Hepatocyte (in vitro differentiated cells): ENCODE data around the gene HNRNPH1. TPM values are rescaled to one million over a fixed set of nuclear protein-coding genes. Genes with fewer than 3 reads are reported as not detected.

Source experiments
- DNase-seq: peaks from one replicate; pipeline ENCODE4 v3.0.0-alpha.2; 2016; ENCODE audit warnings: low spot score
- H2AFZ ChIP-seq: fragments of 200-600 bp; sonication (generic); 2 replicates; pipeline ENCODE4 v1.6.0; 2016; ENCODE audit warnings: antibody characterized with exemption, mild to moderate bottlenecking
- H3K27ac ChIP-seq: fragments of 200-600 bp; sonication (generic); 2 replicates; pipeline ENCODE4 v1.5.1; 2016; ENCODE audit warnings: mild to moderate bottlenecking
- H3K27me3 ChIP-seq: fragments of 200-600 bp; sonication (generic); 2 replicates; pipeline ENCODE4 v1.6.1; 2016
- H3K36me3 ChIP-seq: fragments of 200-600 bp; sonication (generic); replicated peaks from 2 replicates; pipeline ENCODE4 v1.5.1; 2016; ENCODE audit warnings: low read depth; ENCODE audit not compliant: insufficient read depth
- H3K4me1 ChIP-seq: fragments of 200-600 bp; sonication (generic); 2 replicates; pipeline ENCODE4 v1.5.1; 2016; ENCODE audit warnings: mild to moderate bottlenecking, moderate library complexity; ENCODE audit not compliant: insufficient read depth
- H3K4me2 ChIP-seq: fragments of 200-600 bp; sonication (generic); 2 replicates; pipeline ENCODE4 v1.6.0; 2016
- H3K4me3 ChIP-seq: fragments of 200-600 bp; sonication (generic); 2 replicates; pipeline ENCODE4 v1.5.1; 2016; ENCODE audit warnings: mild to moderate bottlenecking
- H3K79me2 ChIP-seq: fragments of 200-600 bp; sonication (generic); 2 replicates; pipeline ENCODE4 v1.6.0; 2017; ENCODE audit warnings: mild to moderate bottlenecking
- H3K9me2 ChIP-seq: fragments of 200-600 bp; sonication (generic); replicated peaks from 2 replicates; pipeline ENCODE4 v1.6.0; 2017; ENCODE audit warnings: mild to moderate bottlenecking; ENCODE audit not compliant: insufficient read depth
- H3K9me3 ChIP-seq: fragments of 200-600 bp; sonication (generic); 2 replicates; pipeline ENCODE4 v1.5.1; 2016; ENCODE audit warnings: low read depth, mild to moderate bottlenecking
- H4K20me1 ChIP-seq: fragments of 200-600 bp; sonication (generic); 2 replicates; pipeline ENCODE4 v1.6.0; 2016; ENCODE audit warnings: mild to moderate bottlenecking; ENCODE audit not compliant: insufficient read depth, poor library complexity, severe bottlenecking
- EZH2 ChIP-seq: fragments of 200-600 bp; sonication (generic); IDR thresholded peaks from 2 replicates; pipeline ENCODE4 v1.6.1; 2016; ENCODE audit warnings: antibody characterized with exemption, mild to moderate bottlenecking, borderline replicate concordance
- EZH2phosphoT487 ChIP-seq: fragments of 200-600 bp; sonication (generic); IDR thresholded peaks from one replicate; pipeline ENCODE4 v1.6.1; 2018; ENCODE audit warnings: antibody characterized with exemption, mild to moderate bottlenecking, low read depth, moderate library complexity; ENCODE audit not compliant: unreplicated experiment, severe bottlenecking
- WGBS: methylation state at CpG from one replicate; pipeline ENCODE4 v1.1.6; 2016; ENCODE audit warnings: low lambda C conversion rate; ENCODE audit errors: missing lambda C conversion rate; 5-methylcytosine and 5-hydroxymethylcytosine counted together
- polyA plus RNA-seq: library from polyadenylated mRNA; unstranded; fragments of >200 nt; fragmentation: Nextera tagmentation; extraction: Ambion mirVana; gene quantifications from 2 replicates; pipeline ENCODE4 v1.2.1, GENCODE V29; 2016
- total RNA-seq: library from RNA; depleted of rRNA; stranded (reverse); fragments of >200 nt; gene quantifications from 2 replicates; pipeline ENCODE4 v1.2.3, GENCODE V29; 2014
- TF ChIP-seq, protein P1 (sequence below): fragments of 200-600 bp; sonication (generic); IDR thresholded peaks from 2 replicates; pipeline ENCODE4 v1.5.1; 2016; ENCODE audit warnings: antibody characterized with exemption, mild to moderate bottlenecking; ENCODE audit not compliant: poor library complexity

HNRNPH1 gene
- total and polyA plus RNA-seq, 2 experiments from 2014 or later: 99.9 to 485 TPM

DNA sequence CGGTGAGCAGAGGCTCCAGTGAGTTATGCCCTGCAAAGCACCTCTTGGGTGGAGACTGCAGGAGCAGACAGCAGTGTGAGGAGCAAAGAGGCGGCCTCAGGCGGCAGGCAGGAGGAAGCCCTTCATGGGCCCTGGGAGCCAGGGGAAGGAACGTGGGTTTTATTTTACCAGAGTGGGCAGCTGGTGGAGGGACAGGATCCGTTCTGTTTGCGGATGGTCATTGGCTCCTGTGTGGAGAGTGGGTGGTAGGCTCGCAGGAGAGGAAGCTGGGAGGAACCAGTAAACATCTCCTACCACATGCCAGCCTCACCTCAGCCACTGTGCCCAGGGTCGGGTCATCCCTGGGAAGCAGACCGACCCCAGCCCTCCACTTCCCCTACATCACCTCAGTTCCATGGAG, 24.4 kb downstream of the HNRNPH1 start:
- TF ChIP-seq, protein P1, sequence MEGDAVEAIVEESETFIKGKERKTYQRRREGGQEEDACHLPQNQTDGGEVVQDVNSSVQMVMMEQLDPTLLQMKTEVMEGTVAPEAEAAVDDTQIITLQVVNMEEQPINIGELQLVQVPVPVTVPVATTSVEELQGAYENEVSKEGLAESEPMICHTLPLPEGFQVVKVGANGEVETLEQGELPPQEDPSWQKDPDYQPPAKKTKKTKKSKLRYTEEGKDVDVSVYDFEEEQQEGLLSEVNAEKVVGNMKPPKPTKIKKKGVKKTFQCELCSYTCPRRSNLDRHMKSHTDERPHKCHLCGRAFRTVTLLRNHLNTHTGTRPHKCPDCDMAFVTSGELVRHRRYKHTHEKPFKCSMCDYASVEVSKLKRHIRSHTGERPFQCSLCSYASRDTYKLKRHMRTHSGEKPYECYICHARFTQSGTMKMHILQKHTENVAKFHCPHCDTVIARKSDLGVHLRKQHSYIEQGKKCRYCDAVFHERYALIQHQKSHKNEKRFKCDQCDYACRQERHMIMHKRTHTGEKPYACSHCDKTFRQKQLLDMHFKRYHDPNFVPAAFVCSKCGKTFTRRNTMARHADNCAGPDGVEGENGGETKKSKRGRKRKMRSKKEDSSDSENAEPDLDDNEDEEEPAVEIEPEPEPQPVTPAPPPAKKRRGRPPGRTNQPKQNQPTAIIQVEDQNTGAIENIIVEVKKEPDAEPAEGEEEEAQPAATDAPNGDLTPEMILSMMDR: no peak
- TF ChIP-seq EZH2phosphoT487 (no peak), EZH2 (no peak)
- H3K36me3 ChIP-seq: no peaks in the 10 kb centered on the region

DNA sequence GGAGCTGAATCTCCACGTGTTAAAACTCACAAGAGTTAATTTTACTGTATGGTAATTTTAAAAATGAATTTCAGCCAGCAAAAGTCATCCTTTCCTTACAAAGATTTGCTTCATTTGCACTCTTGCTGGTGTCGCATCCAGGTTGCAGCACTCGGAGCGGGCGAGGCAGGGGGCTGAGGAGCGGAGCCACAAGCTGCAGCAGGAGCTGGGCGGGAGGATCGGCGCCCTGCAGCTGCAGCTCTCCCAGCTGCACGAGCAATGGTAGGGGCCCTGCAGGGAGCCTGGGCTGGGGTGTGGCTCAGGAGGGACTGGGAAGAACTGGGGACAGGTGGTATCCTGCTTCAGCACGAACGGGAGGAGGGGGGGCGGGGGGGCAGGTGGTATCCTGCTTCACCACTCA, 27.1 kb downstream of the HNRNPH1 start:
- H3K4me3 ChIP-seq: no peak overlapping the region
- no peak overlapping the region for H2AFZ ChIP-seq
- H3K9me2 ChIP-seq: no peaks in the 10 kb centered on the region
- H3K9me3 ChIP-seq: no peaks in the 10 kb centered on the region
- no peak overlapping the region for H3K27ac ChIP-seq
- H3K4me1 ChIP-seq: no peaks in the 10 kb centered on the region
- no peaks in the 10 kb centered on the region for H4K20me1 ChIP-seq
- H3K27me3 ChIP-seq: no peaks in the 10 kb centered on the region
- no peaks in the 10 kb centered on the region for H3K36me3 ChIP-seq
- no peaks in the 10 kb centered on the region for H3K79me2 ChIP-seq
- TF ChIP-seq EZH2: no peak
- no peak overlapping the region for H3K4me2 ChIP-seq
- WGBS: 93% methylated on average over 12 of the region's 13 CpGs
- DNase-seq: no peak

More for the DNA sequence above, 24.4 kb downstream of the HNRNPH1 start:
- H3K27ac ChIP-seq: no peak overlapping the region
- H2AFZ ChIP-seq: no peak overlapping the region
- H3K9me3 ChIP-seq: no peaks in the 10 kb centered on the region
- no peak for DNase-seq
- H3K9me2 ChIP-seq: no peaks in the 10 kb centered on the region
- no peak overlapping the region for H3K4me2 ChIP-seq
- no peaks in the 10 kb centered on the region for H4K20me1 ChIP-seq
- no peak overlapping the region for H3K4me3 ChIP-seq
- H3K4me1 ChIP-seq: no peaks in the 10 kb centered on the region
- WGBS: 95% methylated on average over 8 of the region's 9 CpGs
- H3K27me3 ChIP-seq: no peaks in the 10 kb centered on the region
- H3K79me2 ChIP-seq: no peaks in the 10 kb centered on the region

DNA sequence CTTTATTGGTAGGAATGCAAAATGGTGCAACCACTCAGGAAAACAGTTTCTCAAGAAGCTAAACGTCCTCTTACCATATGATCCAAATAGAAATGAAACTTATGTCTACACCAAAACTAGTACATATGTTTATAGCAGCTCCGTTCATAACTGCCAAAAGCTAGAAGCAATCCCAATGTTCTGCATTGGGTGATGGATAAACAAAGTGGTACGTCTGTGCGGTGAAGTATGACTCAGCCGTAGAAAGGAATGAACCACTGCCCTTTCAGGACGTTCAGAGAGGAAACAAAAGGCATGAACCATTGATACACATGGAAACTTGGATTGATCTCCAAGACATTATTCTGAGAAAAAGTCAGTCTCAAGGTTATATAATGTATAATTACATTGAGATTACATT, 27.6 kb downstream of the HNRNPH1 start:
- 82% methylated on average over 6 of the region's 6 CpGs for WGBS
- no peak overlapping the region for H3K27ac ChIP-seq
- H3K36me3 ChIP-seq: no peaks in the 10 kb centered on the region
- no peak overlapping the region for H3K4me2 ChIP-seq
- H3K27me3 ChIP-seq: no peaks in the 10 kb centered on the region
- no peak overlapping the region for H3K4me3 ChIP-seq
- H3K79me2 ChIP-seq: no peaks in the 10 kb centered on the region
- no peak for TF ChIP-seq EZH2phosphoT487
- TF ChIP-seq, protein P1: no peak
- TF ChIP-seq EZH2: no peak
- H3K4me1 ChIP-seq: no peaks in the 10 kb centered on the region
- no peak overlapping the region for H2AFZ ChIP-seq
- H3K9me2 ChIP-seq: no peaks in the 10 kb centered on the region
- H4K20me1 ChIP-seq: no peaks in the 10 kb centered on the region
- no peak for DNase-seq
- H3K9me3 ChIP-seq: no peaks in the 10 kb centered on the region

DNA sequence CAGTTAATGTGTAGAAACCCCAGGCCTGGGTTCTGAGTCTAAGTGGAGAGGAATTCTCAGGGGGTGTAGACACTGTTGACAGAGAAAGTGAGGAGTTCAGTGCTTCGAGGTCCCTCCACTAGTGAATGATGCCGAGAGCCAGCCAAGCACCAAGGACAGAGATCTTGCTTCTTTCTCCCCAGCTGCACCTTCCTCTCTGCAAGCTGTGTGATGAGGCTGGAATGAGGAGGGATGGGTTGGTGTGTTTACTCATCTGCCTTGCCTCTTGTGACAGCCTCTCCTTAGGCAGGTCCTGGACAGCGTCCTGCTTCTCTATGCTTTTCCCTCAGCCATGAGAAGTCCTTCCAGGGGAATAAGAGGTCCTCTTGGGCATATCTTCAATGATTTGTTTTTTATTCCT, 35.3 kb downstream of the HNRNPH1 start:
- WGBS: 84% methylated on average over 3 of the region's 3 CpGs
- H4K20me1 ChIP-seq: no peaks in the 10 kb centered on the region
- no peaks in the 10 kb centered on the region for H3K36me3 ChIP-seq

More for the DNA sequence above, 35.3 kb downstream of the HNRNPH1 start:
- Histone ChIP-seq H3K4me3 (no peak overlapping the region), H3K4me1 (no peaks in the 10 kb centered on the region), H3K9me3 (no peaks in the 10 kb centered on the region), H3K79me2 (no peaks in the 10 kb centered on the region), H3K9me2 (no peaks in the 10 kb centered on the region), H3K4me2 (no peak overlapping the region), H2AFZ (no peak overlapping the region), H3K27ac (no peak overlapping the region), H3K27me3 (no peaks in the 10 kb centered on the region)
- no peak for DNase-seq
- TF ChIP-seq EZH2 (no peak), EZH2phosphoT487 (no peak)
- TF ChIP-seq, protein P1: no peak
